Measurements from ENCODE around the gene OCLN. TPM values are rescaled to one million over a fixed set of nuclear protein-coding genes. Genes with fewer than 3 reads are reported as not detected.
"Not testable (repeated sequence)": the region's sequence is repeated elsewhere in the genome, so short reads cannot be mapped to it uniquely, and the experiment has no call there.

Gene OCLN
- total and polyA plus RNA-seq, 9 of the 15 experiments (the other 6 are each of a cell fraction or from before 2014, with no cell fraction given) = 0.05 to 0.29 (median 0.15) TPM

DNA sequence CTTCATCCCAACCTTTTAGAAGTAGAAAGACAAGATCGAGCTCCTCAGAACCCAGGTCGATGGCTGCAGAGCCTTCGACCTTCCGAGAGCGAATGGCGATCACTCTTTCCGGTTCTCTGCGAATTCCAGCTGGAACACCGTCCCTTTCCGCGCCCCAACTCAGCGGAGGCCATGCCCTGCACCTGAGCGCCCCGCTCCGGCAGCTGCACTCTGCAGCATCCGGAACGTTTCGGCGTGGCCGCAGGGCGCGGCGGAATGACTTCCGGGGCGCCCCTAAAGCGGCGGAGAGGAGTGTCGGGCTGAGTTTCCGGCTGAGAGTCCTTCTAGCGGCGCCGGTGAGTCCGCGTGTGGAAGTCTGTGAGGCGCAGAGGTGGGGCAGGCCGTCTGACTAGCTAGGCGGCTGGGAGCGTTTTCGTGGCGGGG, 67.3 kb downstream of the OCLN start, which contains the start of gene GTF2H2C (continued):
- TF ChIP-seq ZBTB11 (CRISPR knock-in tag; IDR thresholded peaks at IDR 0.05) (peak in 2 of 3 experiments; percentile 76 to 96; a peak in 5 of 6 replicates), EHMT2 (IDR thresholded peaks at IDR 0.05) (0 out of 2 replicates have a peak, but pooled peaks have one; percentile 24), POLR2AphosphoS5 (IDR thresholded peaks at IDR 0.05; ENCODE audit: control insufficient read depth, insufficient read depth, low read depth, low read length) (peak; percentile 37; the same call in 1 of the 2 replicates), MAZ (CRISPR knock-in tag; conservative IDR thresholded peaks at IDR 0.05 in 1 of 2, IDR thresholded peaks at IDR 0.05 in 1 of 2) (peak in 1 of 2 experiments; percentile 59; a peak in 2 of 4 replicates), ZBTB40 (IDR thresholded peaks at IDR 0.05) (peak; percentile 80), HCFC1 (IDR thresholded peaks at IDR 0.05; ENCODE audit: low read depth, low read length) (peak; percentile 57), MYC (IDR thresholded peaks at IDR 0.05; ENCODE audit: low read depth, low read length) (peak; percentile 34; the same call in 1 of the 2 replicates), GABPA (tag; conservative IDR thresholded peaks at IDR 0.05; ENCODE audit: low read depth) (peak; percentile 91), ETV1 (tag; conservative IDR thresholded peaks at IDR 0.05; ENCODE audit: low read depth) (peak; percentile 20; the same call in 1 of the 2 replicates), TAF1 (IDR thresholded peaks at IDR 0.05; ENCODE audit: control insufficient read depth, extremely low read depth, insufficient read depth, low read length, severe bottlenecking) (peak; percentile 64)
- TF ChIP-seq ZBTB40 (CRISPR knock-in tag; IDR thresholded peaks at IDR 0.05); MYC (CRISPR knock-in tag; IDR thresholded peaks at IDR 0.05; ENCODE audit: borderline replicate concordance, low read depth): not testable (repeated sequence)

All from K562 (cell line).